HFFc6 (cell line): ENCODE measurements around the gene MEF2C. TPM values are rescaled to one million over a fixed set of nuclear protein-coding genes. Genes with fewer than 3 reads are reported as not detected.

Experiments
- DNase-seq: peaks from one replicate; pipeline ENCODE4 v3.0.0-alpha.2; 2018
- H3K27ac Mint-ChIP-seq: 2 replicates; pipeline ENCODE4 v1.8.0; 2020; ENCODE audit warnings: mild to moderate bottlenecking, mixed read lengths
- H3K27me3 Mint-ChIP-seq: 2 replicates; pipeline ENCODE4 v1.8.0; 2021; ENCODE audit warnings: mild to moderate bottlenecking, moderate library complexity, mixed read lengths; ENCODE audit not compliant: insufficient read depth
- H3K36me3 Mint-ChIP-seq: 2 replicates; pipeline ENCODE4 v1.8.0; 2021; ENCODE audit warnings: low read depth, mixed read lengths
- H3K4me1 Mint-ChIP-seq: 2 replicates; pipeline ENCODE4 v1.8.0; 2020; ENCODE audit warnings: low read depth, mixed read lengths
- H3K4me3 Mint-ChIP-seq: 2 replicates; pipeline ENCODE4 v1.8.0; 2020; ENCODE audit warnings: mild to moderate bottlenecking, moderate library complexity, mixed read lengths
- H3K9me3 Mint-ChIP-seq: 2 replicates; pipeline ENCODE4 v1.8.0; 2020; ENCODE audit warnings: mild to moderate bottlenecking, mixed read lengths
- total RNA-seq, 6 experiments: library from RNA; stranded (reverse); fragmentation: NEBNext Ultra II Directional; extraction: Animal tissue kit (Norgen Biotek cat#: 25700); gene quantifications; 2 replicates in 1 of 6; 3 replicates in 5 of 6; pipeline ENCODE4 v1.2.3, GENCODE V29; 2021
- TF ChIP-seq, protein P1 (sequence below): fragments of 200-600 bp; sonication (generic); IDR thresholded peaks from 2 replicates; pipeline ENCODE4 v1.5.0; 2021; ENCODE audit warnings: antibody characterized with exemption, mild to moderate bottlenecking

The MEF2C gene
- total RNA-seq, 6 experiments from 2014 or later, result 3.6 to 12.6 (median 9.2) TPM

DNA sequence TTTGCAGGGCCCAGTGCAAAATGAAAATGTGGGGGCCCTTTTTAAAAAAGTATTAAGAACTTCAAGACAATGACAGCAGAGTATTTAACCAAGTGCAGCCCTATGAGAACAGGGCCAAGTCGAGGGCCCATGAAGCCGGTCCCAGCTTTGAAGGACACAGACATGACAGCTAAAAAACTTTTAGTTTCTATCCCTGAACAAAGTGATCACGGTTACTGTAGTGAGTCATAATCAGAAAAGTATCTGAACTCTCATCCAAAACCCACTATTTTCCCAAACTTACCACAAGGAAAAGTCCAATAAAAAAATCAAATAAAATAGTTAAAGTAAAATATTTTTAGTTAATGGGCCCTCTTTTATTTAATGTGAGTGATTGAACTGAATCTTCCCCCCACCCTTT is 126.0 kb downstream of the MEF2C start:
- H3K36me3 Mint-ChIP-seq, result peaks cover 14% of the 10 kb centered on the region
- no peak overlapping the region for H3K4me3 Mint-ChIP-seq
- H3K27ac Mint-ChIP-seq, result no peak overlapping the region
- H3K9me3 Mint-ChIP-seq, result no peaks in the 10 kb centered on the region; the same call in 1 of the 2 replicates
- peaks cover 2% of the 10 kb centered on the region; the same call in 1 of the 2 replicates for H3K27me3 Mint-ChIP-seq
- TF ChIP-seq, protein P1, sequence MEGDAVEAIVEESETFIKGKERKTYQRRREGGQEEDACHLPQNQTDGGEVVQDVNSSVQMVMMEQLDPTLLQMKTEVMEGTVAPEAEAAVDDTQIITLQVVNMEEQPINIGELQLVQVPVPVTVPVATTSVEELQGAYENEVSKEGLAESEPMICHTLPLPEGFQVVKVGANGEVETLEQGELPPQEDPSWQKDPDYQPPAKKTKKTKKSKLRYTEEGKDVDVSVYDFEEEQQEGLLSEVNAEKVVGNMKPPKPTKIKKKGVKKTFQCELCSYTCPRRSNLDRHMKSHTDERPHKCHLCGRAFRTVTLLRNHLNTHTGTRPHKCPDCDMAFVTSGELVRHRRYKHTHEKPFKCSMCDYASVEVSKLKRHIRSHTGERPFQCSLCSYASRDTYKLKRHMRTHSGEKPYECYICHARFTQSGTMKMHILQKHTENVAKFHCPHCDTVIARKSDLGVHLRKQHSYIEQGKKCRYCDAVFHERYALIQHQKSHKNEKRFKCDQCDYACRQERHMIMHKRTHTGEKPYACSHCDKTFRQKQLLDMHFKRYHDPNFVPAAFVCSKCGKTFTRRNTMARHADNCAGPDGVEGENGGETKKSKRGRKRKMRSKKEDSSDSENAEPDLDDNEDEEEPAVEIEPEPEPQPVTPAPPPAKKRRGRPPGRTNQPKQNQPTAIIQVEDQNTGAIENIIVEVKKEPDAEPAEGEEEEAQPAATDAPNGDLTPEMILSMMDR, result no peak
- DNase-seq, result no peak
- peaks cover 13% of the 10 kb centered on the region for H3K4me1 Mint-ChIP-seq

DNA sequence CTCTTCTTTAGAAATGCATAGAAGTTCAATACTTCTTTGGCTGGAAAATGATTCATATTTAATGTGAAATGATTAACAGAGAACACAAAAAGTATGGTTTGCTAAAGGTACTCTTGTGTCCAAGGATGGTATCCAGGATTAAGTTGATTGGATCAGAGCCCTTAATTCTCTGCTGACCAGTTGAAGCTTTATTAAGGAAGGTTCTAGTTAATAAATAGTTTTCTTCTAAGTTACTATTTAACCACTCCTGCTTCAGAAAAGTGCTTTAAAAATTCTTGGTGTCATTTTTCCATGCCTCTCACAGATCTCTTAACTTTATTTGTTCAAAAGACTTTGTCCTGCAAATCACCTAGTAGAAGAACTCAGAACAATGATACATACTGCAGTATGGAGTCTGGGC is 134.3 kb downstream of the MEF2C start:
- DNase-seq, result no peak
- Mint-ChIP-seq H3K9me3 (no peaks in the 10 kb centered on the region; the same call in 1 of the 2 replicates), H3K27ac (no peak overlapping the region), H3K4me1 (peaks cover 5% of the 10 kb centered on the region), H3K27me3 (no peaks in the 10 kb centered on the region), H3K36me3 (peaks cover 12% of the 10 kb centered on the region), H3K4me3 (no peak overlapping the region)
- TF ChIP-seq, protein P1, result no peak

DNA sequence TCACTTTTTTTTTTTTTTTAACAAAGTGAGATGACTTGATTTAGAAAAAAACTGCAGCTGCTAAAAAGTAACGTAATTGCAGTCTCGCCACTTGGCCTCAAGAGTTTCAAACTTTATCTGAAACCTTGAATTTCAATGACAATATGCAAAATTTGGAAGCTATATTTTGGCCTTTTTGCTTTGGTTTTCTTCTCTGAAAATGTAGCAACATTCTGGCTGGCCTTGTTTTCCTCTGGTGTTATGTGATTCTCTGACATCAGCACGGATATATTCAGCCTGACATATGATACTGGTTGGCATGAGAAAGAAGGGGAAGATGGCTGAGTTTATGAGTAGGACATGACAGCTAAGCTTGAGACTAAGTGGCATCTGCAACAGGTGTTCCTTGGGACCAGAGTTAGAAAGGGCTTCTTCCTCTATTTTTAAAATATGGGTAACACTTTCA is 136.5 kb downstream of the MEF2C start:
- DNase-seq, result no peak
- H3K4me3 Mint-ChIP-seq, result no peak overlapping the region
- no peaks in the 10 kb centered on the region for H3K27me3 Mint-ChIP-seq
- no peak overlapping the region for H3K27ac Mint-ChIP-seq
- H3K4me1 Mint-ChIP-seq, result peaks cover 12% of the 10 kb centered on the region
- no peaks in the 10 kb centered on the region for H3K9me3 Mint-ChIP-seq
- TF ChIP-seq, protein P1, result no peak
- H3K36me3 Mint-ChIP-seq, result peaks cover 4% of the 10 kb centered on the region

DNA sequence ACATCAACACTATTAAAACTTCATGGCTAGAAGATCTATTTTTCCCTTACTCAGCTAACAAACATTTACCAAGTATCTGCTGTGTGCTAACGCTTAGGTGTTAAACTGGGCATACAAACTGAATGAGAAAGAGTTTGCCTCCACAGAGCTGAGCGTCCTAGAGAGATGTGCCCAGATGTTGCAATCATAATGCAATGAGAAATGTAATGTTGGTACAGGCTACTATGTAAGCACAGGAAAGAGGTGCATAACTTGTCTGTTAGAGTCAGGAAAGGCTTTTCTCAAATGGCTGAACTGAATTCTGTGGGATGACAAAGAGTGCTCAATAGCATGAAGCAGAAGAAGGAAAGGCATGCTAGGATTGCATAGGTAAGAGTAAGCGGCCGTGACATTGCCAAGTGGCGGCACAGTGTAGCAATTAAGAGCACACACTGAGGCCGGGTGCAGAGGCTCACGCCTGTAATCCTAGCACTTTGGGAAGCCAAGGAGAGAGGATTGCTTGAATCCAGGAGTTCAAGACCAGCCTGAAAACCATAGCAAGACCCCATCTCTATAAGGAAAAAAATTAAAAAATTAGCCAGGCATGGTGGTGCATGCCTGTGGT is 137.8 kb downstream of the MEF2C start:
- DNase-seq, result no peak
- no peaks in the 10 kb centered on the region for H3K27me3 Mint-ChIP-seq
- TF ChIP-seq, protein P1, result no peak
- no peak overlapping the region for H3K4me3 Mint-ChIP-seq
- no peaks in the 10 kb centered on the region for H3K9me3 Mint-ChIP-seq
- H3K36me3 Mint-ChIP-seq, result no peaks in the 10 kb centered on the region
- no peak overlapping the region for H3K27ac Mint-ChIP-seq
- peaks cover 12% of the 10 kb centered on the region for H3K4me1 Mint-ChIP-seq

DNA sequence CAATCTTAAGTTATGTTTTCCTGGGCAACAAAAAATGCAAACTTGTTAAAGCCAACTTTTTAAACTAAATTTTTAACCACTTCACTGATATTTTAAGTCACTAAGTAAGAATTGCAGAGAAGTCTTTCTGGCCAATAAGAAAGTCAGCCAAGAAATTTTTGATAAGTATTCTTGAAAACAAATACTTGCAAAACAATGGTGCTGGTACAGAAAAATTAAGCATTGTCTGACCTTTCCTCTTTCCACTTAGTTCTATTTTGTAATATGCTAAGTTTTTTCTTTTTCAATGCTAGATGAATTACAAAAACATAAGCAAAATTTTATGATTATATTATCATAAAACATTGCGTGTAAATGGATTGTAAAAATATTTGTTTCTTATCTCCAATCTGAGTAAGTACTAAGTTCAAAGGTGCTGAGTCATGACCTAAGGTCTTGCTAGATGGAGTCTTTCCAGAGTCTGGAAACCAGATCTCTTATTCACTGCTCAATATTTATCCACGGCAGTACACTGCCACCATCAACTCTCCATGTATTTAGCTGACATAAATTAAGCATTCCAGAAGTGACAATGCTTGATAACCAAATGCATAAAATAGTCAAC is 139.7 kb downstream of the MEF2C start:
- no peaks in the 10 kb centered on the region for H3K36me3 Mint-ChIP-seq
- no peak for DNase-seq
- H3K4me3 Mint-ChIP-seq, result no peak overlapping the region
- TF ChIP-seq, protein P1, result no peak
- no peaks in the 10 kb centered on the region for H3K9me3 Mint-ChIP-seq
- H3K27ac Mint-ChIP-seq, result no peak overlapping the region
- peaks cover 12% of the 10 kb centered on the region for H3K4me1 Mint-ChIP-seq
- no peaks in the 10 kb centered on the region for H3K27me3 Mint-ChIP-seq
